Inferior parietal cortex (tissue), 1 donor: ENCODE results near the gene FAIM2.
"Not testable (repeated sequence)": the region's sequence is repeated elsewhere in the genome, so short reads cannot be mapped to it uniquely, and the experiment has no call there.

ENCODE experiments used
- DNase-seq: peaks from one replicate; pipeline ENCODE4 v3.0.0-alpha.2; 2016; ENCODE audit errors: extremely low spot score

The FAIM2 gene

DNA sequence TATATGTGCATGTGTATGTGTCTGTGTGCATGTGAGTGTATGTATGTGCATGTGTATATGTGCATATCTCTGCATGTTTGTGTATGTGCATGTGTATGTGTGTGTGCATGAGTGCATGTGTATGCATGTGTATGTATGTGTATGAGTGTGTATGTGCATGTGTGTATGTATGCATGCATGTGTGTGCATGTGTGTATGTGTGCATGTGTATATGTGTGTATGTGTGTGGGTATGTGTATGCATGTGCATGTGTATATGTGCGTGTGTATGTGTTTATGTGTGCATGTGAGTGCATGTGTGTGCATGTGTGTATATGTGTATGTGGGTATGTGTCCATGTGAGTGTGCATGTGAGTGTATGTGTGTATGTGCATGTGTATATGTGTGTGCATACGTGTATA, 24.6 kb downstream of the FAIM2 start:
- not testable (repeated sequence) for DNase-seq

DNA sequence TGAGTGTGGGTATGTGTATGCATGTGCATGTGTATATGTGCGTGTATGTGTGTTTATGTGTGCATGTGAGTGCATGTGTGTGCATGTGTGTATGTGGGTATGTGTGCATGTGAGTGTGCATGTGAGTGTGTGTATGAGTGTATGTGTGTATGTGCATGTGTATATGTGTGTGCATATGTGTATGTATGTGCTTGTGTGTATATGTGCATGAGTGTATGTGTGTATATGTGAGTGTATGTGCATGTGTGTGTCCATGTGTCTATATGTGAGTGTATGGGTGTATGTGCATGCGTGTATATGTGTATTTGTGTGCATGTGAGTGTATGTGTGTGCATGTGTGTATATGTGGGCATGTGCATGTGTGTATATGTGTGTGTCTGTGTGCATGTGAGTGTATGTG, 25.7 kb downstream of the FAIM2 start:
- DNase-seq, result no peak

DNA sequence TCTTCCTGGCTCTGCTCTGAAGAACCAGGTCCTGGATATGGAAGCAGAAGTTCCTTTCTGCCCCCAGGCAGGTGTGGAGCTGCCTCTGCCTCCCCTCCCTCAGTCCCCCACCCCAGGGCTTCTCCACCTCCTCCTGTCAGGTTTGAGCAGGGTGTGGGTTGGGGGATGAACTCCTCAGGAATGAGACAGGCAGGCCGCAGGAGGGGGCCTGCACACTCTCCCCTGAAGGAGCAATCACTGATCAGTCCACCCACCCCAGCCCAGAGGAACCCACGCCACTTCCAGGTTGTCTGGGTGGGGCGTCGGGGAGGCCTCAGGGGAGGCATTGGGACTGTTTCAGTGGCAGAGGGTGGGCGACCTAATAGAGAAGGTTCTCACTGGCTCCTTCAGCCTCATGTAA, 26.6 kb downstream of the FAIM2 start:
- no peak for DNase-seq

GRCh38 chr12:49876070-49876469, 27.6 kb downstream of the FAIM2 start:
- no peak for DNase-seq

- DNase-seq, result no peak
Measured at GRCh38 chr12:49875115-49875720, 28.5 kb downstream of the FAIM2 start.

DNA sequence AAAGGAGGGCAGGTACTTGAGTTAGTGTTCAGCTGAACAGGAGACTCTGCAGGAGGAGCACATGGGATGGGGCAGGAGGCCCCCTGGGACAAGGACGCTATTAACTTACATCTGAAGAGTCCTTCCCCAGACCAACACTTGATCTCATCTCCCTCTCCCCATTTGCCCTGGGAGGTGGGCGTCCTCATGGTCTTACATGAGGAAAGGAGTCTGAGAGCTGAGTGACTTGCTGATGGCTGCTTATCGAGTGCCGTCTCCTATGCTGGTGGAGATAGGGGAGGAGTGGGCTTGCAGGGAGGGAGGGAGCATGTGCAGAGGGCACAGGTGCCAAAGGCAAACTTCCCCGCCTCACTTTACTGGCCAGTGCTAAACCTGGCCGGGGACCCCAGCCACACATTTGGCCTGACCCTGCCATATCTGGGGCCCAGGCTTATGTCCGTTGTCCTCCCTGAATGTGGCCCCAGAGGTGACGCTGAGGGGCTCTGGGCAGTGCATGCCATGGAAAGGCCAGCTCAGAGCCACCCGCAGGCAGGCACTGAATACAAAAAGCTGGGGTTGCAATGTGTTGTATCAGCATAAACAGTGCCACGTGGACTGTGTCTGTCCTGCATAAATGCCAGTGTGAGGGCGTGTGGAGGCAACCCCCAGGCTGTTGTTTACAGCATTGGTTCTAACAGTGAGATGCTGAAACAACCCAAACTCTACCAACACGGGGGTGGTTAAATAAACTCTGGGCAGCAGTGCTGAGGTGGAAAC, 29.4 kb downstream of the FAIM2 start:
- peak; percentile 54 for DNase-seq

DNA sequence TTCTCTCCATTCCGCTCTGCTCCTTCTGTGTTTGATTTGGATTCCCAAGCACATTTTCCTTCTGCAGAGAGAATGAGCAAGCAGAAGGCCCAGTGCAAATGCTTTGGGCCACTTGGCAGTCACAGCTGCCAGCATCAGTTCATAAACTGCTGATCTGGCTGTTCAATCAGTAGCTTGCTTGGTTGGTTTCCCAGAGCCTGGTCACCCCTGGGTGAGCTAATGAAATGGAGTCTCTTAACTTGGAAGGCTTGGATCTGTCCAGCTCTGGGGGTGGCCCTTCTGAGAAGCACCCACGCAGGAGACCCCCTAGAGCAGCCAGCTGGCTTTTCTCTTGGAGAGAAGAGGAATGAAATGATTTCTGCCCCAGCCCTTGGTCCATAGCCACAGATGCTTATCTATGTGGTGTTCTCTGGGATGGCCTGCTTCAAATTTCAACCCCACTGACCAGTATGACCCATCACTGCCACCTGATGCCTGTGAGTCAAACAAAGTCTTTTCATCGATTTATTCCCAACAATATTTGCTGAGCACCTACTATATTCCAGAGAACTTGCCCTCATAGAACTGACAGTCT, 30.3 kb downstream of the FAIM2 start:
- DNase-seq, result no peak

DNA sequence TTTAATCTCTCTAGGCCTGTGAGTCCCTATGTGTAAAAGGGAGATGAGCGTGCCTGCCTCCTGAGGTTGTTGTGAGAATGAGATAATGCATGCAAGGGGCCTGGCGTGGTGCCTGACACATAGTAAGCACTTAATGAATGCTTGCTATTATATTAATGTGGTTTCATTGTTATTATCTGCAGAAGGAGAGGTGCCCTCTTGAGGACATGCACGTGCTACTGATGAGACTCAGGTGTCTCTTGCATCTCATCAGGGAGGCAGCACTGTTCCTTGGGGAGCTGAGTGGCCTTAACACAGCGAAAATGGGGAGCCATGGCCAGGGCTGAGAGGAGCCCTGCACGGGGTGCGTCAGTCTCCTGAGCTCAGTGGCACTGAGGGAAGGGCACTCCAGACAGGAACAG, 30.9 kb downstream of the FAIM2 start:
- DNase-seq, result no peak

DNA sequence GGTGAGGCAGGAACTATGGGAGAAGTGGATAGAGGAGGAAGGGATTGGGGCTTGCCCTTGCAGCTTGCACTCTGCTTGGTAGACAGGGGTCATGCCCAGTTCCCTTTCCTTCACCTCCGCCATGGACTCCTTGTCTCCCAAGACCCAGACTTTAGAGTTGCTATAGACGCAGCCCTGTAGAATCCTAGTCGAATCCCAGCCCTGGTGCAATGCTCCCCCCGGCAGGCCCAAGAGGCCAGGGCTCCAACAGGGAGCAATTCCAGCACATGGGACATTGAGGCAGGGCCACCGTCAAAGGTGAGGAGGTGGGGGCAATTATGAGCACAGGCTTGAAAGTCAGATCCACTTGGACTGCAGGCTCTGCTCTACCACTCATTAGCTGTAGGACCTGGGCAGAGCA, 31.3 kb downstream of the FAIM2 start:
- DNase-seq, result no peak

DNA sequence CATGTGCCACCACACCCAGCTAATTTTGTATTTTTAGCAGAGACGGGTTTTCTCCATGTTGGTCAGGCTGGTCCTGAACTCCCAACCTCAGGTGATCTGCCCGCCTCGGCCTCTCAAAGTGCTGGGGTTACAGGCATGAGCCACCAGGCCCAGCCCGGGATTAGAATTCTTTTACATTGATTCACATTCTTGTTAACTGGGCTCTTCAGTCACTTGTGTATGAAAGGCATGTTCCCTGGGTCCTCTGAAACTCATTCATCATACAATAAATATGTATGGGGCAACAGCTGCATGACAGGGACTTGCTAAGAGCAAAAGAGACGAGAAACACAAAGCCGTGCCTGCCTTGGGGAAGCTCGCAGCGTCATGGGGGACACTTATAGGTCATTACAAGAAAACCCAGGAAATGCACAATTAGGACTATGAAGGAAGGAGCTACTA, 31.9 kb downstream of the FAIM2 start:
- not testable (repeated sequence) for DNase-seq

GRCh38 chr12:49871263-49871561, 32.5 kb downstream of the FAIM2 start:
- no peak for DNase-seq

DNA sequence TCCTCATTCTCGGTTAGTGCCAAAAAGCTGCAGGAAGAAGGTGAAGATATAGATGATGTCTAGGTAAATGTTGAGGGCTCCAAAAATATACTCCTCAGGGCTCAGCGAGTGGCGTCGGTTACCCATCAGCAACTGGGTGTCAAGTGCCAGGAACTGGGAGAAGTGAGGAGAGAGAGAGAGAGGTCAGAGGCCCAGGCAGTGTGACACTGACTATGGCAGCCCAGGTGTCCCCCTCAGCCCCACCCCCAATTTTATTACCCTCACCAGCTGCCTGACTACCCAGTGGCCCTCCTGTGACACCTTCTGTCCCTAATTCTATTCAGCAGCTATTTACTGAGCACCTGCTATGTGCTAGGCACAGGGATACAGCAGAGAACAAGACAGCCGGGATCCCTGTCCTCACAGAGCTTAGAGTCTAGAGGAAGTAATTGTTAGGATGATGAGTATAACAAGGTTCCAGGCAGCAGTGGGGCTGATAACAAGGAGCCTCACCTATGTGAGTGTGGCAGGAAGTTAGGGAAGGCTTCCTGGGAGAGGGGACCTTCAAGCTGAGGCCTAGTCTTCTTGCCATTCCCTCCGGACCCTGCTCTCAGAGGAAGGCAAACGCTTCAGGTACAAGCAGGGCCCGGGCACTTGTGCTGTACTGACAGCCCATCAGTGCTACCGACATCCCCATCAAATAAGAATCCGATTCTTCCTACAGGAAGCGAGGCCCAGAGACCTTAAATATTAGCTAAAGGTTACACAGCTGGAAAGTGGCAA, 33.0 kb downstream of the FAIM2 start:
- no peak for DNase-seq

DNA sequence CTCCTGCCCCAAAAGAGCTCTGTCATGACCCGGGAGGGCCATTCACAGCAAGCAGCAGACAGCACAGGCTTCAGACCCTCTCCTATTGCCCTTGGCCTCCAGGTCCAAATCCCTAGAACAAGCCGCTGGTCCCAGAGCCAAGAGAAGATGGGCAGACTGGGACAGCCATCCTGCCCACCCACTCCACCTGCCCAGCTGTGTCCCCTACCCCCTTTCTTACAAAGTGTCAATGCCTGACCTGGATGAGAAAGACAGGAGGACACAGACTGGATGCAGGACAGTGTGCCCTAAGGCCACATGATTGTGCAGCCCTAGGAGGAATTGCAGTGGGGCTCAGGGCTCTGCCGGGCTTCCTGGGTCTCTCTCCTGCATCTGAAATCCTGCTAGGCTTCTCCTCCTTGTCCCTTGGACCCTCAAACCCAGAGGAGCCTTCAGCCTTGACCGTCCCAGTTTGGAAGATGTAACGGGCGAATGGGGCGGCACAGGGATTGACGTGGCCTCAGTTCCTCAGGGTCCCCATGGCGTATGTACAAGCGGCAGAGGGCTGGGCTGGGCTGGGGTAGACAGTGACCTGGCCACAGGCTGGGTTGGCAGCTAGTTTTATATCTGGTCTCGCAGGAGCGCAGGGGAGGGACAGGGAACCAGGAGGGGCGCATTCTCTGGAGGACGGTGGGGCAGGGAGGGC, 33.7 kb downstream of the FAIM2 start:
- no peak for DNase-seq

- DNase-seq, result peak; percentile 77
Measured at GRCh38 chr12:49868952-49869815, 34.5 kb downstream of the FAIM2 start.

DNA sequence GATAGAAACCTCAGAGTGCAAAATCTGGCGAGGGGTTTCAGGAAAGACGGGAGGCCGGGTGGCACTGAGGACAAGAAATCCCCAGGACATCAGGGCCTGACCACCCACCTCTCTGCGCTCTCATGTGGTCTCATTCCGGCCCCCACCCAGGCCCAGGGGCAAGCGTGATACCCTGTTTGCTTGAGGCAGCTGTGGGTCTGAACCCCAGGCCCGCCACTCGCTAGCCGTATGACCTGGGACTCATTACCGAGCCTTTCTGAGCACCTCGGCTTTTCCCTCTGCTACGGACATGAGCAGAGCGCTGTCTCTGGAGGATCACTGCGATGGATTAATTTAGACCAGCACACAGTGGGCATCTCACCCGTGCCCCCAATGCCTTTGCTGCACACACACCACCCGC, 35.3 kb downstream of the FAIM2 start:
- no peak for DNase-seq

DNA sequence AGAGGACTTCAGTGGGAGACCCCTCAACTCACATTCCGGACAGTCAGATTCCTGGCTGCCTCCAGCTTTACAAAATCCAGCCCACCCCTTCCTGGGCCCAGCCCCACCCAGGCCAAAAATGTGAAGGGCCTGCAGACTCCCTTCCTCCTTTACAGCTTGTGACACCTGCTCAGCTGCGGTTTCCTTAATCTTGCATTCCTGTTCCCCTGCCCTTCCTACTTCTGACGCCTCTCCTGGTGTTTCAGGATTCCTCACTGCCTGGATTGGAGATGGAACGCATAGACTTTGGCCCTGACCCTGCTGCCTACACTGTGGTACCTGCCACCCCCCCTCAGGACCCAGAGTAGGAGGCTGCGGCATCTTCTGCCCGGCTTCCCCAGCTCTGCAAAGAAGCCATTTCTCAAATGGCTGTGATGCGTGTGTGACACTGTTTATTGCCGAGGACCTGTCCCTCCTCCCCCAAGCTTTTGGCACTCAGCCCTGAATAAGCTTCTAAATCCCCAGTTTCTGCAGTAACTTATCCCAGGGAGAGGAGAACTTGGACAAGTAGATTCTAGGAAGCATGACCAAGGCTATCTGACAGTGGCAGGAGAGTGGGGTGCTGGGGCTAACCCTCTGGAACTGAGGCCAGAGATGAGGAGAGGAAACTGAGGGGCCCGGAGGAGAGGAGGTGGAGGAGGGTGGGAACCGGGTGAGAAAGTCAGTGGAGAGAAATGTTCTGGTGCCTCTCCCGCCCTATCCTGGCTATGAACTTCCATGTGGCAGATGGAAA, 35.9 kb downstream of the FAIM2 start:
- DNase-seq, result no peak

DNA sequence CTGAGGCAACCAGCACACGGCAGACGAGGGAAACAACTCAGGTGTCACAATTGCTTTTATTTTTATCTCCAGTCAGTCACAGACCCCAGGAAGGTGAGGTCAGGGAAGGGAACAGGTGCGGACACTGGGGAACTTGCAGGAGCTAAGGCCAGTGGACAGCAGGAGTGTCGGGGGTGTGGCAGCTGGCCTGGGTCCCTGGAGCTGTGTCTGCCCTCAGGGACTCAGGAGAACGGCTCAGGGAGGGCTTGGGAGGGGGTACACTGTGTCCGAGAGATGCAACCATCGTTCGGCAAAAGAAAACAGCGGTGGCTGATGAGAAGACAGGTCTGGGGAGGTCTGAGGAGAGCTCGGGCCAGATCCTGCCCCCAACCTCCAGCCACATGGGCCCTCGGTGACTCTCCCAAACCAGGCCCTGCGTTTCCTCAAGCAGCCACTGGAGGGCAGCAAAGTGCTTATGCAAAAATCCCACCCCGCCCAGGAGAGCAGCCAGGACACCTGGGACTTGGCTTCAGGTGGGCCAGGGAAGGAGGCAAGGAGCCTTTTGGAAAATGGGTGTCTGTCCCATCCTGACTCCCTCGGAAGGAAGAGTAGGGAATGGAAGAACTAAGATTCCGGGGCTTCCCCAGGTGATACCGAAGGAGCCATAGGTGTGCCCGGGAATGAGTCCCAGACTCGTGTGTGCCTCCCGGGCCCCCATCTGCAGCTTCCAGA, 36.7 kb downstream of the FAIM2 start:
- peak; percentile 79 for DNase-seq

DNA sequence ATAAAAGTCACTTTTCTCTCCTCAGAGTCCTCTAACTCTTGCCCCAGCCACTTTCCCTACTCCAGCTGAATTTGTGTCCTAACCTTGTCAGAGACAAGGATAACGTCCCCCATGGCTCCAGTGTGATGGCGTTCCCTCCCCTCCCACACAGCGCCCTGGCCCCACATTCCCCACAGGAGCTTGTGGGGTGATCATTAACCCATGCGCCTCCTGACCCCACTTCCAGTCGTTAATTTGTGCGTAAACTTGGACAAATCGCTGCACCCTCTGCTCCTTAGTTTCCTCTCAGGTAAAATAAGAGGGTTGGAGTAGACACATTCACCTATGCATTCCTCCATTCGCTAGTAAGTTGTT, 37.9 kb downstream of the FAIM2 start:
- no peak for DNase-seq

DNA sequence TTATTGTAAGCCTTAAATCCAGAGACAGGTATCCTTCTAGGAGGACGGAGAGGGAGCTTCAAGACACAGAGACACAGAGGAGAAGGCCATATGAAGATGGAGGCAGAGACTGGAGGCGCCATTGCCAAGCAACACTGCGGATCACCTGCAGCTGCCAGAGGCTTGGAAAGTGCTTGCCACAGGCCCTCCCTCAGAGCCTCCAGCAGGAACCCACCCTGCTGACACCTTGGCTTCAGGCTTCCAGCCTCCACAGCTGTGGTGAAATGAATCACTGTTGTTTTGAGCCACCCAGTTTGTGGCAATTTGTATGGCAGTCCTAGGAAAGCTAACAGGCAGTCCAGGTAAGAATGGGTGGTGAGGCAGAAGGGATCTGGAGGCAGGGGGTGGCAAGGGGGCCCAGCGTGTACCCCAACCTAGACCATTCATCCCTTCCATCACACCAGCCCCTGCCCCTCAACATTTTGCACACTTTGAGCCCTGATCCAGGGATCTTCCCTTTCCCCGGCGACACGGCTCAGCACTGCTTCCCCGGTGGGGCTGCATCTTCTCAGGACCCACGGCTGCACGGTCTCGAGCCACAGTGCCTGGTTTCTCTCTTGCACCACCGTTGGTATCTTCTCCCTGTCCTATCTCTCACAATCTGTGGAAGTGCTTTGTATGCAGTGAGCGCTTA, 38.5 kb downstream of the FAIM2 start:
- DNase-seq, result no peak

- no peak for DNase-seq
Measured at GRCh38 chr12:49864798-49865090, 39.0 kb downstream of the FAIM2 start.
